Endothelial cell of umbilical vein (primary cell): Measurements from ENCODE around the gene UBA52.

Experiments used
- CTCF ChIP-seq, 2 donors: IDR thresholded peaks; 1 replicate in 1 of 2; 2 replicates in 1 of 2; pipeline ENCODE4 v1.5.1; 2011; ENCODE audit warnings: low read length in 2 of 2, mild to moderate bottlenecking in 2 of 2, moderate library complexity in 2 of 2, control low read depth in 1 of 2, inconsistent platforms in 1 of 2, low read depth in 1 of 2; ENCODE audit not compliant: insufficient read depth in 1 of 2; ENCODE audit errors: extremely low read depth in 1 of 2
- FOS ChIP-seq: IDR thresholded peaks from 2 replicates; pipeline ENCODE4 v1.6.1; 2011; ENCODE audit warnings: mild to moderate bottlenecking, low read length, moderate library complexity, borderline replicate concordance; ENCODE audit not compliant: insufficient read depth

- TF ChIP-seq CTCF (IDR thresholded peaks at IDR 0.05; ENCODE audit: extremely low read depth in 1 of 2, insufficient read depth in 1 of 2, low read depth in 1 of 2, low read length in 2 of 2) (no peak), FOS (no peak)
These were observed 4.7 kb upstream of the UBA52 start for GRCh38 chr19:18566953-18567352.
